Measurements from ENCODE around the gene SDC3.

The SDC3 gene

DNA sequence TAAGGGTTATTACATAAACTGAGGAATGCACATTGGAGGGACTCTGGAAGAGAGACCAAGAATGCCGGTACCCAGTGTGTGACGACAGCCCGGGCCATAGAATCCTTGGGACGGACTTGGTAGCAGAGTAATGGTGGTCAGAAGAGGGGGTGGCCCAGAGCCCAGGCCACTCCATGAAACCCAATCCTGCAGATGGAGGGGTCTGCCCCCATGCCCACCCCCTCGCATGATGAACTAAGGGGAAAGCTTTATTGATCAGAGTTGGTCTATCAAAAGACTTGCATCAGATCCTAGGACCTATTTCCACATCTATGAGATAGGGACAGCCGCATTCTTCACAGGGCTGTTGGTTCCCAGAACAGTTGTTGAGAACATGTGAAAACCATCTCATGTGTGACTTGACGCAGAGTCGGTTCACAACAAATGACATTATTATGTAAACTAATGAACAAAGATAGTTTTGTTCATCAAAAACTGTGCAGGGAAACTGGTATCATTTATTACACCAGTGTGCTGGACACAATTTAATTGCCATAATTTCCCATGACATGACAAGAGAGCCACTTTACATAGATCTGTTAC is 21.5 kb upstream of the SDC3 start:
- in situ Hi-C loops (cut with HindIII; ENCODE audit: low pct_ligation_motif_present, low sequenced_read_pairs): no loop called here
- H3K4me3 ChIP-seq (ENCODE audit: low read depth, low read length): no peak overlapping the region
- peaks cover 38% of the 10 kb centered on the region for H3K36me3 ChIP-seq (replicated peaks)
- DNase-seq: no peak
- H3K27ac ChIP-seq: no peak overlapping the region
- no peaks in the 10 kb centered on the region for H3K27me3 ChIP-seq (replicated peaks)
- TF ChIP-seq, protein P1, sequence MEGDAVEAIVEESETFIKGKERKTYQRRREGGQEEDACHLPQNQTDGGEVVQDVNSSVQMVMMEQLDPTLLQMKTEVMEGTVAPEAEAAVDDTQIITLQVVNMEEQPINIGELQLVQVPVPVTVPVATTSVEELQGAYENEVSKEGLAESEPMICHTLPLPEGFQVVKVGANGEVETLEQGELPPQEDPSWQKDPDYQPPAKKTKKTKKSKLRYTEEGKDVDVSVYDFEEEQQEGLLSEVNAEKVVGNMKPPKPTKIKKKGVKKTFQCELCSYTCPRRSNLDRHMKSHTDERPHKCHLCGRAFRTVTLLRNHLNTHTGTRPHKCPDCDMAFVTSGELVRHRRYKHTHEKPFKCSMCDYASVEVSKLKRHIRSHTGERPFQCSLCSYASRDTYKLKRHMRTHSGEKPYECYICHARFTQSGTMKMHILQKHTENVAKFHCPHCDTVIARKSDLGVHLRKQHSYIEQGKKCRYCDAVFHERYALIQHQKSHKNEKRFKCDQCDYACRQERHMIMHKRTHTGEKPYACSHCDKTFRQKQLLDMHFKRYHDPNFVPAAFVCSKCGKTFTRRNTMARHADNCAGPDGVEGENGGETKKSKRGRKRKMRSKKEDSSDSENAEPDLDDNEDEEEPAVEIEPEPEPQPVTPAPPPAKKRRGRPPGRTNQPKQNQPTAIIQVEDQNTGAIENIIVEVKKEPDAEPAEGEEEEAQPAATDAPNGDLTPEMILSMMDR (IDR thresholded peaks at IDR 0.05; ENCODE audit: low read depth, low read length, missing control alignments): no peak

DNA sequence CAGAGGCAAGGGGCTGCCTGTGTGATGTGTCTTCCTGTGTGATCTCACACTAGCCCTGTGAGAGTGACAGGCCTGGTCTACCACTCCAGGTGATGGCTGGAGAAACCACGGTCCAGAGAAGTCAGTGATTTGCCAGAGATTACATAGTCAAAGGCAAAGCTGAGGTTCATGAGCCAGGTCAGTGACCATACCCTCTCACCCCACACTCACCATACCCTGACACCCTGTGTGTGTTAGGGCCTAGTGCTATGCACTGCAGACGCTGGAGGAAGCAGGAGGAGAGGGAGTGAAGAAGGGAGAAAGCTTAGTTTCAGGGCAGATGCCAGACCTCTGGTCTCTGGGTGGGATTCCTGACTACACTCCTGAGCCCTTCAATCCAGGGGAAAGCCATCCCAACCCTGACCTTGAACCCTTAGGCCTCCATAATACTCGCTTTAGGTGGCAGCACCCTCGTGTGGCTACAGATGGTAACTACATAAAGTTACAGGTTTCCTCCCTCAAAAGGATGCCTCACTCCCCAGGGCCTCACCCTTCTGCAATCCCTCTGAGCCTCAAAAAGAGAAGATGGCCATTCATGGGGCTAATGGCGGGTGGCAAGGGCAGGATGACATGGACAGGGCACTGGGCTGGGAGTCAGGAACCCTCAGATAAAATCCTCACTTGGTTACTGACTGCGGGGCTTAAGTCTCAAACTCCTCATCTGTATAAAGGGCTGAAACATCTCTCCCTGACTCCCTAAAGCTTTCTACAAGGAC is 20.8 kb upstream of the SDC3 start:
- in situ Hi-C loops (cut with HindIII; ENCODE audit: low pct_ligation_motif_present, low sequenced_read_pairs): no loop called here

DNA sequence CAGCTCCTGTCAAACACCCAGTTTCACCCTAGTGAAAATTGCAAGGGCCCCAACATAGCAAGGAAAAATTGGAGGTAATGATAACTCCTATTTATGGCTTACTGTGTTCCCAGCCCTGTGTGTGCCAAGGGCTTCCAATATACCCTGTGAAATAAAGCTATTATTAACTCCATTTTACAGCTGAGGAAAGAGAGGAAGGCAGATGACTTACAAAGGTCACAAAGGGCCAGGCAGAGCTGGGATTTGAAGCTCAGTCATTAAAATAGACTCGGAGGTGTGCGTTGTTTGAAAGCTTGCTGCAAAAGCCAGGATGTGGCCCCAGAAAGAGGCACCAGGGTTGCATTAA is 20.2 kb upstream of the SDC3 start:
- no peak overlapping the region for H3K4me3 ChIP-seq (ENCODE audit: low read depth, low read length)
- no peak overlapping the region for H3K27ac ChIP-seq
- no peaks in the 10 kb centered on the region for H3K27me3 ChIP-seq (replicated peaks)
- in situ Hi-C loops (cut with HindIII; ENCODE audit: low pct_ligation_motif_present, low sequenced_read_pairs): no loop called here
- no peak for DNase-seq
- peaks cover 26% of the 10 kb centered on the region for H3K36me3 ChIP-seq (replicated peaks)
- TF ChIP-seq, protein P1 (IDR thresholded peaks at IDR 0.05; ENCODE audit: low read depth, low read length, missing control alignments): no peak

More for the DNA sequence above, 20.8 kb upstream of the SDC3 start:
- TF ChIP-seq, protein P1 (IDR thresholded peaks at IDR 0.05; ENCODE audit: low read depth, low read length, missing control alignments): peak; percentile 80
- peaks cover 31% of the 10 kb centered on the region for H3K36me3 ChIP-seq (replicated peaks)
- no peak overlapping the region for H3K27ac ChIP-seq
- peak; percentile 48 for DNase-seq
- H3K4me3 ChIP-seq (ENCODE audit: low read depth, low read length): no peak overlapping the region
- H3K27me3 ChIP-seq (replicated peaks): no peaks in the 10 kb centered on the region

DNA sequence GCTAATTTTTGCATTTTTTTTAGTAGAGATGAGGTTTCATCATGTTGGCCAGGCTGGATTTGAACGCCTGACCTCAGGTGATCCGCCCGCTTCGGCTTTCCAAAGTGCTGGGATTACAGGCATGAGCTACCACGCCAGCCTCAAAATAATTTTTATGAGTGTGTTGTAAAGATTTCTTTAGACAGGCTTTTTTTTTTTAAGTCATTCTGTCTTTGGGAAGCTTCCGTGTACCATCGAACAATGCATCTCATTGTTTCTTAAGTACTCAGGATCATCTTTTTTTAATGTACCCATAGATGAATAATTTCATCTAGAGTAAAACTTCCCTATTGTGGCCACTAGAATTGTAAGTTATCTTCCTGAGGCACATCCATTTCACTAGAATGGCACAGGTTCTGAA is 19.6 kb upstream of the SDC3 start:
- in situ Hi-C loops (cut with HindIII; ENCODE audit: low pct_ligation_motif_present, low sequenced_read_pairs): no loop called here
- no peak for DNase-seq
- H3K27me3 ChIP-seq (replicated peaks): no peaks in the 10 kb centered on the region
- H3K4me3 ChIP-seq (ENCODE audit: low read depth, low read length): no peak overlapping the region
- TF ChIP-seq, protein P1 (IDR thresholded peaks at IDR 0.05; ENCODE audit: low read depth, low read length, missing control alignments): no peak
- no peak overlapping the region for H3K27ac ChIP-seq
- H3K36me3 ChIP-seq (replicated peaks): peaks cover 20% of the 10 kb centered on the region

DNA sequence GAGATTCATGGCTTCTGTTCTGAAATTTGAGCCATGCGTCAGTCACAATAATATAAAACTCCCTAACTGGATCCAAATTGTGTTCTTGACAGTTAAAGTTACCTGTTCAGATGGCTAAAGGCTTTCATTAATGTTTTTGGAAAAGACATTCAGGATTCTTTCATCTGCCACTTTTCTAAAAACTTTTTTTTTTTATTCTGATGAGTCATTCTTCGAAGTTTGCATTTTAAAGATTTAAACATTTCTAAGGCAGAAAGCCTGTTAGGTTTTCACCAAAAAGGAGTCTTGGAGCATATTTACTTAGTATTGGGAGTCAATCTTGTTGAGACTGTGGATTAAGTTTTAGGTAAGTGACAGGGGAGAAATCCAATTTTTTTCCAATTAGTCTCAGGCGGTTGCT is 18.9 kb upstream of the SDC3 start:
- Histone ChIP-seq H3K27me3 (replicated peaks) (no peaks in the 10 kb centered on the region), H3K4me3 (ENCODE audit: low read depth, low read length) (no peak overlapping the region), H3K36me3 (replicated peaks) (peaks cover 15% of the 10 kb centered on the region), H3K27ac (no peak overlapping the region)
- in situ Hi-C loops (cut with HindIII; ENCODE audit: low pct_ligation_motif_present, low sequenced_read_pairs): no loop called here
- TF ChIP-seq, protein P1 (IDR thresholded peaks at IDR 0.05; ENCODE audit: low read depth, low read length, missing control alignments): no peak
- no peak for DNase-seq

All from brain microvascular endothelial cell (primary cell).